Trophoblast cell (in vitro differentiated cells and primary cell): Measurements from ENCODE around the gene WNT8A.

Experiments
- DNase-seq, 2 donors: peaks; one replicate each; pipeline ENCODE4 v3.0.0-alpha.2; 2016
- H2AFZ ChIP-seq: 2 replicates; pipeline ENCODE4 v1.6.1; 2013; ENCODE audit warnings: low read length, moderate library complexity, mild to moderate bottlenecking; ENCODE audit not compliant: insufficient read depth, poor library complexity
- H2AK5ac ChIP-seq: 2 replicates; pipeline ENCODE4 v1.6.1; 2013; ENCODE audit warnings: mild to moderate bottlenecking, low read length
- H2BK120ac ChIP-seq: 2 replicates; pipeline ENCODE4 v1.6.1; 2013; ENCODE audit warnings: low read length, mild to moderate bottlenecking, moderate library complexity; ENCODE audit not compliant: insufficient read depth, poor library complexity
- H2BK12ac ChIP-seq: 2 replicates; pipeline ENCODE4 v1.6.1; 2013; ENCODE audit warnings: mild to moderate bottlenecking, low read length, moderate library complexity
- H2BK5ac ChIP-seq: 2 replicates; pipeline ENCODE4 v1.6.1; 2013; ENCODE audit warnings: low read length, low read depth, moderate library complexity, mild to moderate bottlenecking; ENCODE audit not compliant: poor library complexity
- H3K14ac ChIP-seq: 2 replicates; pipeline ENCODE4 v1.6.1; 2013; ENCODE audit warnings: mild to moderate bottlenecking, low read length
- H3K18ac ChIP-seq: 2 replicates; pipeline ENCODE4 v1.6.1; 2013; ENCODE audit warnings: mild to moderate bottlenecking, low read length
- H3K23ac ChIP-seq: 2 replicates; pipeline ENCODE4 v1.6.1; 2013; ENCODE audit warnings: low read length
- H3K27ac ChIP-seq: 2 replicates; pipeline ENCODE4 v1.5.1; 2013; ENCODE audit warnings: low read depth, mild to moderate bottlenecking, inconsistent platforms, low read length, moderate library complexity
- H3K27me3 ChIP-seq: 2 replicates; pipeline ENCODE4 v1.6.1; 2013; ENCODE audit warnings: inconsistent platforms, mild to moderate bottlenecking, low read length, moderate library complexity; ENCODE audit not compliant: insufficient read depth
- H3K36me3 ChIP-seq, 2 experiments: 1 replicate in 1 of 2; 2 replicates in 1 of 2; pipeline ENCODE4 v1.6.1; 2013; ENCODE audit warnings: low read length in 2 of 2, mild to moderate bottlenecking in 2 of 2, moderate library complexity in 1 of 2; ENCODE audit not compliant: insufficient read depth in 2 of 2, control insufficient read depth in 1 of 2
- H3K4ac ChIP-seq: 2 replicates; pipeline ENCODE4 v1.6.1; 2013; ENCODE audit warnings: low read depth, mild to moderate bottlenecking, low read length, moderate library complexity
- H3K4me1 ChIP-seq, 2 experiments: 1 replicate in 1 of 2; 2 replicates in 1 of 2; pipeline ENCODE4 v1.6.1; 2013; ENCODE audit warnings: low read length in 2 of 2, mild to moderate bottlenecking in 2 of 2, moderate library complexity in 1 of 2; ENCODE audit not compliant: insufficient read depth in 2 of 2, control insufficient read depth in 1 of 2
- H3K4me2 ChIP-seq: 2 replicates; pipeline ENCODE4 v1.6.1; 2013; ENCODE audit warnings: inconsistent platforms, mild to moderate bottlenecking, low read length, moderate library complexity
- H3K4me3 ChIP-seq: 2 replicates; pipeline ENCODE4 v1.5.1; 2013; ENCODE audit warnings: mild to moderate bottlenecking, low read depth, low read length, inconsistent platforms
- H3K79me1 ChIP-seq: one replicate; pipeline ENCODE4 v1.6.1; 2013; ENCODE audit warnings: low read length
- H3K79me2 ChIP-seq: 2 replicates; pipeline ENCODE4 v1.6.1; 2013; ENCODE audit warnings: low read length, mild to moderate bottlenecking; ENCODE audit not compliant: control insufficient read depth, insufficient read depth, poor library complexity
- H3K9ac ChIP-seq: 2 replicates; pipeline ENCODE4 v1.6.1; 2013; ENCODE audit warnings: mild to moderate bottlenecking, low read length
- H3K9me3 ChIP-seq: 2 replicates; pipeline ENCODE4 v1.6.1; 2013; ENCODE audit warnings: low read depth, mild to moderate bottlenecking, control low read depth, inconsistent platforms, low read length; ENCODE audit not compliant: insufficient read depth
- H4K12ac ChIP-seq: 2 replicates; pipeline ENCODE4 v1.6.1; 2013; ENCODE audit warnings: low read depth, mild to moderate bottlenecking, low read length, moderate library complexity
- H4K8ac ChIP-seq: 2 replicates; pipeline ENCODE4 v1.6.1; 2013; ENCODE audit warnings: low read depth, mild to moderate bottlenecking, low read length, moderate library complexity
- H4K91ac ChIP-seq: one replicate; pipeline ENCODE4 v1.6.1; 2013; ENCODE audit warnings: low read depth, mild to moderate bottlenecking, low read length, moderate library complexity
- whole genome bisulfite sequencing: extraction: QIAGEN DNeasy Blood & Tissue Kit; methylation state at CpG from one replicate; pipeline ENCODE4 v1.1.7; 2013; ENCODE audit warnings: missing lambda C conversion rate; ENCODE audit not compliant: insufficient read length, insufficient coverage; ENCODE audit errors: extremely low coverage; 5-methylcytosine and 5-hydroxymethylcytosine counted together

WNT8A gene

DNA sequence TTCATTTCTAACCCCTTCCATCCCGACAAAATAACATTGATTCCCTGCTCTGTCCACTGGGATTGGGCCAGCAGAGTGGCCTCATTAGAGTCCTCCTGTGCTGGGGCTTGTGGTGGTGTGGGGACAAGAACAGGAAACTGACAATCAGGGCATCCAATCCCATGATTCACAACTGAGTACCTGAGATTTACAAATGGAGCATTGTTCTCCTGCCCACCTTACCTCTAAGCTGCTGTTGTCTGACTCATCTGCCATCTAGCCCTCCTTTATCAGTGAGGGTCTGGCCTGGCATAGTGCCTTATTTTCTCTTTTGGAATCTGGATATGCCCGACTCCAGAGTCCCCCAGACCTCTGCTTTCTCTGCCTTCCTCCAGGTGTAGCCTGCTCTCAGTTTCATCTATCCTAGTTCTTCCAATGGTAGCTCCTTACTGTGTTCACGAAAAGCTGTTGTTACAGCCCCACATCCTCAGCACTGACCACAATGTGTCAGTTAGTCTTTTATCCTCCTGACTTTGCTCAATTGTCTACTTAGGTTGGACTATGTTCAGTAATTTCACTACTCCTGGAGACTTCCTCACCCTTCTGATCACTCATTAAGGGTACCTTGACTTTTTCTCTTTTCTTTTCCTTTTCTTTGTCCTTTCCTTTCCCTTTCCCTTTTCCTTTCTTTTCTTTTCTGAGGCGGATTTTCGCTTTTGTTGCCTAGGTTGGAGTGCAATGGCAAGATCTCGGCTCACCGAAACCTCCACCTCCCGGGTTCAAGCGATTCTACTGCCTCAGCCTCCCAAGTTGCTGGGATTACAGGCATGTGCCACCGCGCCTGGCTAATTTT is 13.4 kb downstream of the WNT8A start:
- H3K79me2 ChIP-seq = no peaks in the 10 kb centered on the region
- no peak overlapping the region for H3K14ac ChIP-seq
- H3K9me3 ChIP-seq = no peaks in the 10 kb centered on the region
- no peak overlapping the region for H3K23ac ChIP-seq
- no peak overlapping the region for H3K4me3 ChIP-seq
- H4K12ac ChIP-seq = no peak overlapping the region
- no peak overlapping the region for H2BK12ac ChIP-seq
- H3K18ac ChIP-seq = no peak overlapping the region
- H3K4ac ChIP-seq = no peak overlapping the region
- no peak overlapping the region for H3K27ac ChIP-seq
- H4K91ac ChIP-seq = no peak overlapping the region
- no peak overlapping the region for H2BK120ac ChIP-seq
- H2BK5ac ChIP-seq = no peak overlapping the region
- no CpG with 5 or more reads among the region's 11 CpGs for WGBS
- H3K9ac ChIP-seq = no peak overlapping the region
- no peak overlapping the region for H3K4me2 ChIP-seq
- no peak overlapping the region for H2AK5ac ChIP-seq
- no peaks in the 10 kb centered on the region for H3K4me1 ChIP-seq
- no peak overlapping the region for H4K8ac ChIP-seq
- DNase-seq = no peak
- no peaks in the 10 kb centered on the region for H3K27me3 ChIP-seq
- no peak overlapping the region for H2AFZ ChIP-seq
- no peaks in the 10 kb centered on the region for H3K36me3 ChIP-seq
- no peaks in the 10 kb centered on the region for H3K79me1 ChIP-seq

DNA sequence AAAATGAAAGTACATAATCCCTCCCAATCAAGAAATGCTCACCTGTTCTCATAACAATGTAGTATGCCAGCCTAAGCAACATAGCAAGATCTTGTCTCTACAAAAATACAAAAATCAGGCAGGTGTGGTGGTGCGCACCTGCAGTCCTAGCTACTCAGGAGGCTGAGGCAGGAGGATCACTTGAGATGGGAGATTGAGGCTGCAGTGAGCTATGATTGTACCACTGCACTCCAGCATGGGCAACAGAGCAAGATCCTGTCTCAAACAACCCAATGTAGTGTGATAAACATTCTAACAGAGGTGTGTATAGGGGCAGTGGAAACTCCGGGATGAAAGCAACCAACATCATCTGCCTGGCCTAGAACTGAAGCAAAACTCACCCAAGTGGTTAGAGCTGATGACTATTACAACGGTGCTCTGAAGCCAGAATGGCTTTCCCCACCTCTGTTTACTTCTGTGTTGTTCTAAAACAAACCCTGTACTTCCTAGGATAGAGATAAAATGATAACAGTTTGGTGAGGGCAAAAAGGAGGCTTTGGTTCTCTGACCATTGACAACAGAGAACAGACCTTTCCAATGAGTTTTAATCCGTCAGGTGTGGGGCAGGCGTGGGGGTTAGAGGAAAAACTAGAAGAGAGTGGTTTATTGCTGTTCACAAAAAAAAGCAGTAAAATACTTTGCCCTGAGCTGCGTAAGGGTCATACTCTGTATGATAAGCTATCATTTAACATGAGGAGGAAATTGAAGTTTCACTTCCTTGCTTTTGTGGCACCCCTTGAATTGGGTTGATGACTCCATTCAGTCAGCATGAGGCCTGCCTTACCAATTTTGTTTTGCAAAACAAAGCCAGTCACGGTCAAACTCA is 18.9 kb downstream of the WNT8A start:
- no peak overlapping the region for H3K4me3 ChIP-seq
- H3K14ac ChIP-seq = no peak overlapping the region
- no peaks in the 10 kb centered on the region for H3K79me2 ChIP-seq
- no peaks in the 10 kb centered on the region for H3K27me3 ChIP-seq
- no peak overlapping the region for H3K4me2 ChIP-seq
- H4K12ac ChIP-seq = no peak overlapping the region
- no peak overlapping the region for H2AK5ac ChIP-seq
- H2BK5ac ChIP-seq = no peak overlapping the region
- no peak overlapping the region for H4K8ac ChIP-seq
- H3K27ac ChIP-seq = no peak overlapping the region
- no peak overlapping the region for H2BK12ac ChIP-seq
- no peak overlapping the region for H4K91ac ChIP-seq
- no CpG with 5 or more reads among the region's 7 CpGs for whole genome bisulfite sequencing
- DNase-seq = no peak
- no peaks in the 10 kb centered on the region for H3K9me3 ChIP-seq
- no peak overlapping the region for H3K23ac ChIP-seq
- H3K79me1 ChIP-seq = no peaks in the 10 kb centered on the region
- no peak overlapping the region for H2BK120ac ChIP-seq
- H3K18ac ChIP-seq = no peak overlapping the region
- no peaks in the 10 kb centered on the region for H3K36me3 ChIP-seq
- no peak overlapping the region for H2AFZ ChIP-seq
- H3K4ac ChIP-seq = no peak overlapping the region
- no peaks in the 10 kb centered on the region for H3K4me1 ChIP-seq
- no peak overlapping the region for H3K9ac ChIP-seq

- Histone ChIP-seq H3K9ac (no peak overlapping the region), H2AFZ (no peak overlapping the region), H2AK5ac (no peak overlapping the region), H2BK12ac (no peak overlapping the region), H3K4me1 (no peaks in the 10 kb centered on the region), H3K36me3 (no peaks in the 10 kb centered on the region), H3K27ac (no peak overlapping the region), H2BK5ac (no peak overlapping the region), H4K8ac (no peak overlapping the region), H3K4me2 (no peak overlapping the region), H3K23ac (no peak overlapping the region), H4K91ac (no peak overlapping the region), H3K18ac (no peak overlapping the region), H3K27me3 (no peaks in the 10 kb centered on the region), H2BK120ac (no peak overlapping the region), H3K14ac (no peak overlapping the region), H3K79me1 (no peaks in the 10 kb centered on the region), H4K12ac (no peak overlapping the region), H3K9me3 (no peaks in the 10 kb centered on the region), H3K4me3 (no peak overlapping the region), H3K79me2 (no peaks in the 10 kb centered on the region), H3K4ac (no peak overlapping the region)
- DNase-seq = no peak
- no CpG with 5 or more reads among the region's 3 CpGs for WGBS
These were observed 19.4 kb downstream of the WNT8A start for GRCh38 chr5:138103319-138103637.

DNA sequence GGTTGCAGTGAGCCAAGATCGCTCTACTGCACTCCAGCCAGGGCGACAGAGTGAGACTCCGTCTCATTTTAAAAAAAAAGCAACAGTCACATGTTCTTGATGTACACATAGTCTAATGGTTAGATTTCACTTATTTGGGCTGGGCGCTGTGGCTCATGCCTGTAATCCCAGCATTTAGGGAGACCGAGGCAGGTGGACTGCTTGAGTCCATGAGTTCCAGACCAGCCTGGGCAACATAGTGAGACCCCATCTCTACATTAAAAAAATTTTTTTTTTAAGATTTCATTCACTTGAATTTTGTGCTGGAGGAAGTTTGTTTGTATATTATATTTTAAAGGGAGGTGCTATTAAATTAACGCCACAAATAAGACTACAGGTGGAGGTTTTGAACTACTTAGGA is 21.9 kb downstream of the WNT8A start:
- no peak overlapping the region for H2AK5ac ChIP-seq
- H2BK120ac ChIP-seq = no peak overlapping the region
- H4K91ac ChIP-seq = no peak overlapping the region
- no peaks in the 10 kb centered on the region for H3K9me3 ChIP-seq
- no CpG with 5 or more reads among the region's 6 CpGs for WGBS
- no peaks in the 10 kb centered on the region for H3K27me3 ChIP-seq
- H3K14ac ChIP-seq = no peak overlapping the region
- no peak overlapping the region for H2BK5ac ChIP-seq
- H3K79me1 ChIP-seq = no peaks in the 10 kb centered on the region
- no peaks in the 10 kb centered on the region for H3K79me2 ChIP-seq
- no peak overlapping the region for H4K12ac ChIP-seq
- H3K18ac ChIP-seq = no peak overlapping the region
- H3K23ac ChIP-seq = no peak overlapping the region
- no peak overlapping the region for H3K4me2 ChIP-seq
- no peak overlapping the region for H3K4ac ChIP-seq
- H3K4me1 ChIP-seq = no peaks in the 10 kb centered on the region
- no peak overlapping the region for H2AFZ ChIP-seq
- no peak overlapping the region for H3K27ac ChIP-seq
- H3K9ac ChIP-seq = no peak overlapping the region
- no peak for DNase-seq
- no peak overlapping the region for H3K4me3 ChIP-seq
- no peak overlapping the region for H2BK12ac ChIP-seq
- no peak overlapping the region for H4K8ac ChIP-seq
- no peaks in the 10 kb centered on the region for H3K36me3 ChIP-seq
